Measurements from ENCODE around the gene TMEM217.
A peak's percentile ranks its signal among the peaks of the same experiment; 100 is the strongest.

TMEM217 gene

GRCh38 chr6:37204014-37204751 is 53.8 kb downstream of the TMEM217 start (continued):
- TF ChIP-seq ZFP69B (tag by site-specific recombination; IDR thresholded peaks at IDR 0.05), result 0 out of 2 replicates have a peak, but pooled peaks have one; percentile 24
- TF ChIP-seq SALL2 (tag by site-specific recombination; IDR thresholded peaks at IDR 0.05; ENCODE audit: borderline replicate concordance), result peak; percentile 65; the same call in 1 of the 2 replicates
- TF ChIP-seq MZF1 (tag by site-specific recombination; IDR thresholded peaks at IDR 0.05; ENCODE audit: borderline replicate concordance), result no peak
- no peak for TF ChIP-seq BCL11A (tag by site-specific recombination; IDR thresholded peaks at IDR 0.05; ENCODE audit: low read depth)
- TF ChIP-seq ZNF560 (tag by site-specific recombination; IDR thresholded peaks at IDR 0.05; ENCODE audit: borderline replicate concordance), result no peak
- no peak for TF ChIP-seq ZBTB44 (tag by site-specific recombination; IDR thresholded peaks at IDR 0.05)
- TF ChIP-seq ZNF2 (tag by site-specific recombination; IDR thresholded peaks at IDR 0.05), result no peak
- no peak for TF ChIP-seq ZNF202 (tag by site-specific recombination; IDR thresholded peaks at IDR 0.05; ENCODE audit: borderline replicate concordance)
- TF ChIP-seq ZNF488 (tag by site-specific recombination; IDR thresholded peaks at IDR 0.05), result no peak
- no peak for TF ChIP-seq ZFHX2 (tag by site-specific recombination; conservative IDR thresholded peaks at IDR 0.05)
- peak; percentile 93 for TF ChIP-seq ZSCAN4 (tag by site-specific recombination; IDR thresholded peaks at IDR 0.05)
- TF ChIP-seq ZBTB26 (tag by site-specific recombination; optimal IDR thresholded peaks at IDR 0.05), result no peak
- no peak for TF ChIP-seq ZNF747 (tag by site-specific recombination; IDR thresholded peaks at IDR 0.05)
- no peak for TF ChIP-seq ZNF639 (tag by site-specific recombination; IDR thresholded peaks at IDR 0.05)

- Histone ChIP-seq H3K27ac (ENCODE audit: extremely low read depth, low read depth, low read length) (no peak overlapping the region), H3K9me3 (ENCODE audit: control insufficient read depth, insufficient read depth, low read depth, low read length) (no peaks in the 10 kb centered on the region), H3K36me3 (ENCODE audit: control insufficient read depth in 2 of 2, insufficient read depth in 1 of 2, low read length in 2 of 2) (no peaks in the 10 kb centered on the region), H3K4me1 (ENCODE audit: control insufficient read depth, insufficient read depth, low read length) (peaks cover 4% of the 10 kb centered on the region), H3K4me3 (ENCODE audit: low read depth, low read length) (no peak overlapping the region)
- ChIA-PET CTCF (interaction anchor here (0.6 to 17.8 kb wide), 8 partner anchors 7 to 318 kb away, joined by 3 to 845 read pairs (median 5); partner anchors contain the start of gene C6orf89), POLR2A (interaction anchor here (0.7 to 0.8 kb wide), 2 partner anchors 27 to 159 kb away, joined by 3 to 4 read pairs; no protein-coding TSS in a partner anchor)
- TF ChIP-seq ZBTB44 (tag by site-specific recombination; IDR thresholded peaks at IDR 0.05), result no peak
- no peak for TF ChIP-seq ZNF133 (tag by site-specific recombination; IDR thresholded peaks at IDR 0.05)
- no peak for TF ChIP-seq ZNF544 (tag by site-specific recombination; IDR thresholded peaks at IDR 0.05)
- TF ChIP-seq HOXD13 (CRISPR knock-in tag; IDR thresholded peaks at IDR 0.05; ENCODE audit: borderline replicate concordance), result no peak
- TF ChIP-seq ZNF670 (tag by site-specific recombination; IDR thresholded peaks at IDR 0.05; ENCODE audit: low read depth), result no peak
- TF ChIP-seq ZXDB (tag by site-specific recombination; IDR thresholded peaks at IDR 0.05), result peak; percentile 83
- TF ChIP-seq OSR2 (tag by site-specific recombination; IDR thresholded peaks at IDR 0.05), result 0 out of 2 replicates have a peak, but pooled peaks have one; percentile 30
- no peak for TF ChIP-seq ZBTB20 (tag by site-specific recombination; IDR thresholded peaks at IDR 0.05)
- no peak for TF ChIP-seq ZNF311 (tag by site-specific recombination; IDR thresholded peaks at IDR 0.05; ENCODE audit: borderline replicate concordance)
- TF ChIP-seq TRIM28 (IDR thresholded peaks at IDR 0.05; ENCODE audit: borderline replicate concordance, low read length), result no peak
- no peak for TF ChIP-seq ZNF654 (tag by site-specific recombination; IDR thresholded peaks at IDR 0.05; ENCODE audit: low read depth)
- 0 out of 2 replicates have a peak, but pooled peaks have one; percentile 20 for TF ChIP-seq BCL11A (tag by site-specific recombination; IDR thresholded peaks at IDR 0.05; ENCODE audit: low read depth)
- TF ChIP-seq ZNF843 (tag by site-specific recombination; IDR thresholded peaks at IDR 0.05), result peak; percentile 90
- TF ChIP-seq ZNF510 (tag by site-specific recombination; IDR thresholded peaks at IDR 0.05; ENCODE audit: insufficient replicate concordance), result no peak
- TF ChIP-seq ZNF664 (tag by site-specific recombination; IDR thresholded peaks at IDR 0.05), result peak; percentile 61; the same call in 1 of the 2 replicates
These were observed 55.0 kb downstream of the TMEM217 start for GRCh38 chr6:37202788-37203491.
